Inflammatory macrophage treated with lipopolysaccharide for 4 hours (primary cell): ENCODE data around the gene GRAMD1A.
A peak's percentile ranks its signal among the peaks of the same experiment; 100 is the strongest.

ENCODE experiments used
- DNase-seq: peaks from one replicate; pipeline ENCODE4 v3.0.0-alpha.2; 2020

Gene GRAMD1A

DNA sequence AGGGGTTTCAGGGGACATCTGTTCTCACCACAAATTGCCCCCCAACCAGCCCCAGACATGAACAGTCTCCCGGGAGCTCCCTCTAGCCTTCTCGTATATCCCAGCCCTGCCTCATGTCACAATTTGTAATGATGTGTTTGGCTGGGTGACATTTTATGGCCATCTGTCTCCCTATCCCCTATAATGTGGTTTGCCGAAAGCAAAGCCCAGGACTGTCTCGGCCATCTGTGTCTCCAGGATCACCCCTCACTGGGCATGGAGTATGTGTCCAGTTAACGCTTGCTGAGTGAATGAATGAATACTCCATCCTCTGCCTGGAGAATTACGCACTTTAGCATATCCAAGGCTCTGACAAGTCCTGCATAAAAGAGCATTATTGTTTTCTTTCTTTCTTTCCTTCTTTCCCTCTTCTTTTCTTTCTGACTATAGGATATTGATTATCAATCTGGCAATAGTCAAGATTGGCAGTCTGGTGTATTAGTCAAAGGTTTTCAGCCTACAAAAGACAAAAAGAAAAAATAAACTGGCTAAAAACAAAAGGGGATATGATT, 56.5 kb downstream of the GRAMD1A start:
- DNase-seq: no peak

DNA sequence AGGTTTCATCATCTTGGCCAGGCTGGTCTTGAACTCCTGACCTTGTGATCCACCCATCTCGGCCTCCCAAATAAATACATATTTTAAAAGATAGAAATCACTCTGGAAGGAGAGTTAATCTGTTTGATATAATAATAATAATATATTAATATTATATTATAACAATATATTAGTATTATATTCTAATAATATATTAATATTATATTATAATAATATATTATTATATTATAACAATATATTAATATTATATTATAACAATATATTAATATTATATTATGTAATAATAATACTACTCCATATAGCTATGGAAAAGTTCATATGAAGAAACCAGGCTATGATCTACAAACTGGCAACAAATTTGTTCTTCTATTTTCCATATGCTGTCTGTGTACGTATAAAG, 58.2 kb downstream of the GRAMD1A start:
- no peak for DNase-seq

DNA sequence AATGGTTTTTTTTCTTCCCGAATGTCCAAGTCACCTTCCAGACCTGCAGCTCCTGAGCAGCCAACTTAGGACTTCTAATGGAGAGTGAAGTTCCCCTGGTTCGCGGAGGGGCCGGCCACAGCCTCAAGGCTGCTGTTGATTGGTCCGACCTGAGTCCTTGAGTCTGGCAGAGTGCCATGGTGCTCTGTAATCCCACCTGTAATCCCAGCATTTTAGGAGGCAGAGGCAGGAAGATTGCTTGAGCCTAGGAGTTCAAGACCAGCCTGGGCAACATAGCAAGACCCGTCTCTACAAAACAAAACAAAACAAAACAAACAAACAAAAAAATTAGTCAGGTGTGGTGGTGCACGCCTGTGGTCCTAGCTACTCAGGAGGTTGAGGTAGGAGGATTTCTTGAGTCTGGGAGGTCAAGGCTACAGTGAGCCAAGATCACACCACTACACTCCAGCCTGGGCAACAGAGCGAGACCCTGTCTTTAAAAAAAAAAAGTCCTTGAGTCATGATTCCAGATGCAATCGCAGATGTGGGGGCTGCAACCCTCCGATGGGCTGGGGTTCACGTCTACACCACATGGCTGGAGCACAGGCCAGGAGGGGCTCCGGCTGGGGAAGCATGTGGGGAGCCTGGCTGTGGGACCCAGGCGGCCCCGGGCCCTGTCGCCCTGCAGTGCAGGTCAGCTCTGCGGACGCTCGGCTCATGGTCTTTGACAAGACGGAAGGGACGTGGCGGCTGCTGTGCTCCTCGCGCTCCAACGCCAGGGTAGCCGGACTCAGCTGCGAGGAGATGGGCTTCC, 59.1 kb downstream of the GRAMD1A start:
- no peak for DNase-seq

DNA sequence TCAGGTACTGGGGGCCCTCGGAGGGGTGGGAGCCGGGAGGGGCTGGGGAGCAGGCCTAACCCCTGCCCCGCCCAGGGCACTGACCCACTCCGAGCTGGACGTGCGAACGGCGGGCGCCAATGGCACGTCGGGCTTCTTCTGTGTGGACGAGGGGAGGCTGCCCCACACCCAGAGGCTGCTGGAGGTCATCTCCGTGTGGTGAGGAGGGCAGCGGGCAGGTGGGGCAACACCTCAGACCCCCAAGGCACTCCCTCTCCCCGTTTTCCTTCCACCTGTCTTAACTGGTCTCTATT, 59.6 kb downstream of the GRAMD1A start:
- DNase-seq: no peak

DNA sequence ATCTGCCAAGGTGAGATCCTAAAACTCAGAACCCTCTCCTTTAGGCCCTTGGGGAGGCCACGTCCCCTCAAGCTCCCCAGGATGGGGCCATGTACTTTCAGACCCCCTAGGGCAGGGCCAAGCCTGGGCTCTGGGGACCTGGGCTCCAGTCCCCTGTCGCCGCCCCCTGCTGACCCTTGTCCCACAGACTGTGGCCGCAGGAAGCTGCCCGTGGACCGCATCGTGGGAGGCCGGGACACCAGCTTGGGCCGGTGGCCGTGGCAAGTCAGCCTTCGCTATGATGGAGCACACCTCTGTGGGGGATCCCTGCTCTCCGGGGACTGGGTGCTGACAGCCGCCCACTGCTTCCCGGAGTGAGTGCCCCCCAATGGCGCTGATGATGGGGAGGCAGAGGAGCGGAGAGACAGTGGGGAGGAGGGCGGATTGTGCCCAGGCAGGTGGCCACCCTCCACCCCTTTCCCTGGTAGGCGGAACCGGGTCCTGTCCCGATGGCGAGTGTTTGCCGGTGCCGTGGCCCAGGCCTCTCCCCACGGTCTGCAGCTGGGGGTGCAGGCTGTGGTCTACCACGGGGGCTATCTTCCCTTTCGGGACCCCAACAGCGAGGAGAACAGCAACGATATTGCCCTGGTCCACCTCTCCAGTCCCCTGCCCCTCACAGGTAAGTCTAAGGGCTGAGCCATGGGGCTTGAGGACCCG, 60.2 kb downstream of the GRAMD1A start:
- DNase-seq: no peak

DNA sequence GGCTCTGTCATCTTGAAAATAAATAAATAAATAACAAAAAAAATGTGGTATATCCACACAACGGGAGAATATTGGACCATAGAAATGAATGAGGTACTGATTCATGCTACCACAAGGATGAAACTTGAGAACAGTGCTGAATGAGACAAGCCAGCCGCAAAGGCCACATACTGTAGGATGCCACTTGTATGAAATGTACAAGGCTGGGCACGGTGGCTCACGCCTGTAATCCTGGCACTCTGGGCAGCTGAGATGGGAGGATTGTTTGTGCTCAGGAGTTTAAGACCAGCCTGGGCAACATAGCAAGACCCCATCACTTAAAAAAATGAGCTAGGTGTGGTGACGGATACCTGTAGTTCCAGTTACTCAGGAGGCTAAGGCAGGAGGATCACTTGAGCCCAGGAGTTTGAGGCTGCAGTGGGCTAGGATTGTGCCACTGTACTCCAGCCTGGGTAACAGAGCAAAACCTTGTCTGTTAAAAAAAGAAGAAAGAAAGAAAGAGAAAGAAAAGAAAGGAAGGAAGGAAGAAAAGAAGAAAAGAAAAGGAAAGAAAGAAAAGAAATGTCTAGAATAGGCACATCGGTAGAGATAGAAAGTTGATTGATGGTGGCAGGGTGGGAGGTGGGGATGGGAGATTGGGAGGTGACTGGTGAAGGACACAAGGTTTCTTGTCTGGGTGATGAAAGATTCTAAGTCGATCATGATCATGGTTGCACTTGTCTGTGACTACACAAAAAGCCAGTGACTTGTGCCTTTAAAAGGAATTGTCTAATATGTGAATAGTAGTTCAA, 61.7 kb downstream of the GRAMD1A start:
- DNase-seq: no peak

DNA sequence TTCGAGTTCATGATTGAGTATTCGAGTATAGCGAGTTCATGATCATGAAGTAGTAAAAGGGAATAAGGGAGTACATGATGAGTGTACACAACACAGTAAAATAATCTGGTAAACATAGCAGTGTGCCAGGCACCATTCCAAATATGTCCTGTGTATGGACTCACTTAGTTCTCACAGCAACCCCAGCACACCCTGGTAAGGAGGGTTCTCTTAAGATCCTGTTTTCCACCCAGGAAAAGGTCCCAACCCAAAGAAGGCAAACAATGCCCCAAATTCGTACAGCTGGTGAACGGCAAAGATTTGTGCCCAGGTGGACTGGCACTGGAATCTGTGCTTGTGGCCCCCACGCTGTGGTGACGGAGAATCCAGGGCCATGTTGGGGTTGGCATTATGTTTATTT, 62.8 kb downstream of the GRAMD1A start:
- no peak for DNase-seq

DNA sequence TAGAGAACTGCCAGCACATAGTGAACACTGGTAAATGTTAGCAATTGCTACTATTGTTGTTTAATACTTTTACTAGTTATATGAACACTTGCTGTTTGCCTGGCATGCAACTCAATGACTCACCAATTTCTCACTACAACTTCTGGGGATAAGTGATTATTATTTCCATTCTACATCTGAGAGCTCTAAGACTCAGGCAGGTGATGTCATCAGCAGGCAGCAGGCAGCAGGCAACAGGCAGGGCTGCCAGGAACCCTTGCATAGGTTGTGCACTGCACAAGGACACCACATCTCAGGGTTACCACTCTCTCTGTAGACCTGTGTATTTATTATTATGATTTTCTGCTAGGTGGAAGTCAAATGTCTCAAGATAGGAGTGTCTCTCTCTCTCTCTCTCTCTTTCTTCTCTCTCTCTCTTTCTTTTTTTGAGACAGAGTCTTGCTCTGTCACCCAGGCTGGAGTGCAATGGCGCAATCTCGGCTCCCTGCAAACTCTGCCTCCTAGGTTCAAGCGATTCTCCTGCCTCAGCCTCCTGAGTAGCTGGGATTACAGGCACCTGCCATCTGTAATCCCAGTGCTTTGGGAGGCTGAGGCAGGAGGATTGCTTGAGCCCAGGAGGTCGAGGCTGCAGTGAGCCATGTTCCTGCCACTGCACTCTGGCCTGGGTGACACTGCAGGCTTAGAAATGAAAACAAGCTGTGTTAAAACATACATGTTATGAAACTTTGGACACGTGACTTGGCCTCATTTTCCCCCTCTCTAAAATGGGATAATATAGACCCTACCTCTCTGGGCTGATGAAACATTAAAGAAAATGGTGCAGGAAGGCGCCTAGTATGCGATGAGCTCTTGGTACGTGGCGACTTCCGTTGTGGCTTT, 64.1 kb downstream of the GRAMD1A start:
- peak; percentile 26 for DNase-seq

DNA sequence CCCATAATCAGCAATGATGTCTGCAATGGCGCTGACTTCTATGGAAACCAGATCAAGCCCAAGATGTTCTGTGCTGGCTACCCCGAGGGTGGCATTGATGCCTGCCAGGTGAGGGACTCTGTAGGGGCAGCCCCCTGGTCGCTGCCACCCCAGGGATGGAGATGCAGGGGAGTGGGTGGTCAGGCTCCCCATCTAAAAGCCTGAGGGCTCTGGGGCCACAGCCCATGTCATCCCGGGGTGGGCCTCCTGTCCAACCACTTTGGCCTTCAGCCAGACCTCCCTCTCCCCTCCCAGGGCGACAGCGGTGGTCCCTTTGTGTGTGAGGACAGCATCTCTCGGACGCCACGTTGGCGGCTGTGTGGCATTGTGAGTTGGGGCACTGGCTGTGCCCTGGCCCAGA, 65.5 kb downstream of the GRAMD1A start:
- no peak for DNase-seq

DNA sequence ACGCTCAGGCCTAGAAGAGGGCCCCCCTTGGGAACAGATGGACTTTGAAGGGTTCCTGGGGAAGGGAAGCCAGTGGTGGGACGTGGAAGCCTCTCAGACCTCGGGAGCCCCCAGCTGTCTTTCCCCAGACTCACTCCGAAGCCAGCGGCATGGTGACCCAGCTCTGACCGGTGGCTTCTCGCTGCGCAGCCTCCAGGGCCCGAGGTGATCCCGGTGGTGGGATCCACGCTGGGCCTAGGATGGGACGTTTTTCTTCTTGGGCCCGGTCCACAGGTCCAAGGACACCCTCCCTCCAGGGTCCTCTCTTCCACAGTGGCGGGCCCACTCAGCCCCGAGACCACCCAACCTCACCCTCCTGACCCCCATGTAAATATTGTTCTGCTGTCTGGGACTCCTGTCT, 66.0 kb downstream of the GRAMD1A start:
- DNase-seq: no peak

DNA sequence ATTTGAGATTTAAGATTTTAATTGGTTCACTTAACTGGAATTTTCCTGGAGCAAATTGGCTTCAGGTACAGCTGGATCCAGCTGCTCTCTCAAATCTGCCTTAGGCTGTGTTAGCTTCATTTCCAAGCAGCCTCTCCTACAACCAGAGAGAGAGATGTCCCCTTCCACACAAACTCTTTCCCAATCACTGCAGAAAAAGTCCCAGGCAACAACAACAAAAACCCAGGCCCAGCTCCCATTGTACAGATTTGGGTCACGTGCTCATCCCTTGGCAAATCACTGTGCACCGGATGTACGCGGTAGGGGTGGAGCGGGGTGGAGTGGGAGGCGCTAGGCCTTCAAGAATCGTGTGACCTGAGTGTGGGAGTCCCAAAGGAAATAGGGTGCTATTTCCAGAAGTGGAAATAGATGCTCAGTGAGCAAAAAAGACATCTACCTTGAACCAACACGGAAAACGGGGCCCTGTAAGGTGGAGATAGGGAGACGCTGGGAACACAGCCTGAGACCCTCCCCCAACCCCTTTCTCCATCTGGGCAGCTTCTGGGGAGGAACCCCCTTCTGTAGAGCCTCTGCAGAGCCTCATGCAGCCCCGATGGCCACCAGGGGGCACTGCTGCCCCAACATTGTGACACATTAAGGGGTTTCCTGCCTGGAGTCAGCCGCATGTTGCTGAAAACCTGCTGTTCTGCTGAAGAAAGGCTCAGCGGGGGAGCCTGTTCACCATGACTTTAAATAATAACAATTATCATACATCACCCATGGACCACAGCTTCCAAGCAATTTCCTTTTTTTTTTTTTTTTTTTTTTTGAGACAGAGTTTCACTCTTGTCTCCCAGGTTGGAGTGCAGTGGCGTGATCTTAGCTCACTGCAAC, 66.8 kb downstream of the GRAMD1A start:
- peak; percentile 82 for DNase-seq

DNA sequence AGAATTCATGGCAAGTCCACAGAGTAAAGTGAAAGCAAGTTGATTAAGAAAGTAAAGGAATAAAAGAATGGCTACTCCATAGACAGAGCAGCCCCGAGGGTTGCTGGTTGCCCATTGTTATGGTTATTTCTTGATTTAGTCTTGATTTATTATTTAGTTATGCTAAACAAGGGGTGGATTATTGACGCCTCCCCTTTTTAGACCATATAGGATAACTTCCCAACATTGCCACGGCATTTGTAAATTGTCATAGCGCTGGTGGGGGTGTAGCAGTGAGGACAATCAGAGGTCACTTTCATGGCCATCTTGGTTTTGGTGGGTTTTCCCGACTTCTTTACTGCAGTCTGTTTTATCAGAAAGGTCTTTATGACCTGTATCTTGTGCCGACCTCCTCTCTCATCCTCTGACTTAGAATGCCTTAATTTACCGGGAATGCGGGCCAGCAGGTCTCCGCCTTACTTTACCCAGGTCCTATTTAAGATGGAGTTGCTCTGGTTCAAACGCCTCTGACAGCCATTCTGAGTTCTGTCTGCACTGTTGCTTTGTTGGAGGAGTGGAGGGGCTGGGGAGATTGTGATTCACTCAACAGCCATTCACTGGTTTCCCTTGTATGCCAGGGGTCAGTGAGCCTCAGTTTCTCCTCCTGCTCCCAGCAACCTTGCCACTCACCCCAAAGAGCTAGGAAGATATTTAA, 69.0 kb downstream of the GRAMD1A start:
- no peak for DNase-seq

DNA sequence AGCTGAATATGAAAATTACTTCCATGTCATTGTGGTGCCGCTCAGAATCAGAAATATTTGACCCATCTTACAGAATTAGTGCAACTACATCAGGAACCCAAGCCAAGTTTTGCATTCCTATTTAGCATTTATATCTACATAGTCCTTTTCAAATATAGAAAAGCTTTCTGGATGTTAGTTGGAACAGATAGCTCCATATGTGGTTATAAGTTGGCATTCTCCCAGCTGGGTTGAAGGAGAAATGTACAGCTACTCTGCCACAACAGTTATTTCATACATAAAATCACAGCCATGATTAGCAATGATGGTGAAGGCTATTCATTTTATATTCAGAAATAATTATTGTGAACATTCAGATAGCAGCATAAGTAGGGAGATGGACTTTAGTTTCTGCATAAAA, 69.6 kb downstream of the GRAMD1A start:
- DNase-seq: no peak

DNA sequence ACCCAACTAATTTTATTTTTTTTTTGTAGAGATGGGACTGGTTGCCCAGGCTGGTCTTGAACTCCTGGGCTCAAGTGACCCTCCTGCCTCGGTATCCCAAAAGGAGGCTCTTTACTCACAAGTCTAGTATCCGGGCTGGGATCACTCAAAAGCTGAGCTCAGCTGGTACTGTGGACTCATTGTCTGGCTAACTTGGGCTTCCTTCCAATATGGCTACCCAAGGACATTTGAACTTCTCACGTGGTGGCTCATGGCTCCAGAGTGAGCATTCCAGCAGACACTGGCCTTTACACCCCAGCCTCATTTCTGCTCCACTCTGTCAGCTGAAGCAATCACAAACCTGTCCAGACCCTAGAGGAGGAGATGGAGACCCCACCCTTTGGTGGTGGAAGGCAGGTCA, 70.3 kb downstream of the GRAMD1A start:
- no peak for DNase-seq

DNA sequence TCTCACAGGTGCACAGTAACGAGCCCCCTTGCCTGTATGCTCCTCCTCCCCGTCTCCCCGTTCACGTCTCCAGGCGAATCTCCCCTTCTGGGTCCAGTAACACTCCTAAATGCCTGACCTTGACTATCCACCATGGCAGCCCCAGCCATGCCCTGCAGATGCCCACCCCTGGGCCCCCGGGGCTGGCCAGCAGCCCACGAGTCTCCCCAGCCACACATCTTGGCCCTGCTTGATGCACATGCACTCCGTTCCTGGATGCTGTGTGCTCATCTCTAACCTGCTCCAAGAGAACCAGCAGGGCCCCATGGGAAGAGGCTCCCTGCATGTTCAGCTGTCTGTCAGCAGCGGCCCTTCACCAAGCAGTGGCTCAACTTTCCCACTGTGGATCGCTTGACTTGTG, 73.4 kb downstream of the GRAMD1A start:
- DNase-seq: no peak

DNA sequence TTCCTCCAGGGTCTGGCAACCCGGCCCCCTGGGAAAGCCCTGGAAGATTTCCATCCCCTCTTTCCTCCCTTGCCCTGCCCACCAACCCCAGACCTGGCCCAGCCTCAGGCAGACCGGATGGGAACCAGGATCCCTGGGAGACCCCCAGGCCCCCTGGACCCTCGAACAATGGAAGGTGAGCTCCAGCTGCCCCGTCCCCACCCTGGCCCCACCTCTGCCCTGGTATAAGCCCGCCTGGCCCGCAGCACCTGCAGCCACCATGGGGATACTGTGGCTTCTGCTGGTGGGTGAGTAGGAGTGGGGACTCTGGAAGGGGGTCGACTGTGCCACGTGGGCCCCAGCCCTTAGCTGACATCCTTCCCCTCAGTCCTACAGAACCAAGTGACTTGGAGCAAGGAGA, 73.8 kb downstream of the GRAMD1A start:
- no peak for DNase-seq

DNA sequence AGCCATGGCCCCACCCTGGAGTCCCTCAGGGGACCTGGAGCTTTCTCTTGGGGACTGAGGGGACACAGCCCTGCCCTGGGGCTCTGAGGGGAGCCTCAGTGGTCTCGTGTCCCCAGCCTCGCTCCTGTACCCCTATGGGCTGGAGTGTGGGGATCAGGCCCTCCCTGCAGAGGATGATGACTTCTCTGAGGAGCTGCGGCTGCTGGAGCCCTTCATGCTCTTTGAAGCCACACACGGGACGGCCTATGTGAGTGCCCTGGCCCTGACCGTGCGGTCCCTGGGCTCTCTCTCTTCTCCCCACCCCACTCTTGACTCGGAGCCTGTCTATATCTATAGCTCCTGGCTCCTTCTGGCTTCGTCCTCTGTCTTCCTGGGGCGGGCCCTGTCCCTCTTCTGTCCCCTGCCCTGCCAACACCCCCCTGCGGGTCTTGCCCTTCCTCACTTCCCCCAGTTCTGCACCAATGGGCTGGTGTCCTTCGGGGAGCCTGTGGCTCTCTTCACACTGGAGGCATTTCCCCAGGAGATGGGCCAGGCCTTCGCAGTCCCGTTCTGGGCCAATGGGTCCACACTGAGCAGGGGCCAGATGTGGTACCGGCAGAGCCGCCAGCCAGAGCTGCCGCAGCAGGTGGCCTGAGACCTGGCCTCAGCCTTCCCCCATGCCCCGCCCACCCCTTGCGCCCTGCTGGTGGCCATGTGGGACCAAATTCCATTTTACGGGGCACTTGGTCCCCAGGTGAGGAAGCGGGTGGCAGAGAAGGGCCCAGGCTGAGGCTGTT, 74.5 kb downstream of the GRAMD1A start:
- DNase-seq: no peak

DNA sequence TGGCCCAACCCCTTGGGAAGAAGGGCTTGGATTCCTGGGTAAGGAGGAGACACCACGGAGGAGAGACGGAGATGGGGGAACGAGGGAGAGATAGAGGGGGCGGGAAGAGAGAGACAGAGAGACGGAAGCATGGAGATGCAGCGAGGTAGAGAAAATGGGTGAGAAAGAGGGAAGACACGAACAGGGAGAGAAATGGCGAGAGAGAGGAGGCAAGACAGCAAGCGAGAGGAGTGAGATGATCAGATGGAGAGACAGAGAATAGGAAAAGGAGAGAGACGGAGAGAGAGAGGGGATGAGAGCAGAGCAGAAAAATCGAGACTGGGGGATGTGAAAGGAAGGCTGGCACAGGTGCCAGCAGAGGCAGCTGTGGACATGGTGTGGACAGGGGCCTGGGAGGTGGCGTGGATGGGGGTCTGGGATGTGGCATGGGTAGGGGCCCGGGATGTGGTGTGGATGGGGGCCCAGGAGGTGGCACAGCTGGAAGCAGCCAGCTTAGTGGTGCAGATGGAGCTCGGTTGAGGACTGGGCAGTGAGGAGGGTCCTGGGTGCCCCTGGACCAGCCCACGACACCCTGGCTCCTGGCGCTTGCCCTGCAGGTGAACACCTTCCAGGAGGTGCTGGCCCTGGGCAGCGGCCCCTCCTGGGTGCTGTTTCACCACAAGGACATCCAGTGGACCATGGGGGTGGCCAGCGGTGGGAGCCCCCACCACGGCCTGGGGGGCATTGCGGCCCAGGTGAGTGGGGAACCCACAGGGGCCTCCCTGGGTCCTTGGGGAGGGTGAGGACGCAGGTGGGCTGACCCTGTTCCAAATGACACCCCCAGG, 75.3 kb downstream of the GRAMD1A start:
- no peak for DNase-seq

DNA sequence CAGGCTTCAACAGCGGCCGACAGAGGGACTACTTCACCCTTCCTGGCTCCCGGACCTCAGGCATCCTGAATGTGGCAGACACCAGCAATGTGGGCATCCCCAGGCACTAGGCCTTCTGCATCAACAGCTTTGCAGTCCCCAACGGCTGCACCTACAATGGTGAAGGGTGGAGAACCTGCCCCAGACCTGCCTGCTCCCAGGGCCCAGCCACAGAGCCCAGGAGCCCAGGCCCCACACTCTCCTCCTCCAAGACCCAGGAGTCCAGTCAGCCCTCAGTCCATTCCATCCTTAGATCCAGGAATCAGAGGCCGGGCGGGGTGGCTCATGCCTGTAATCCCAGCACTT, 75.9 kb downstream of the GRAMD1A start:
- DNase-seq: no peak
